Activated T-cell treated with anti-CD3 and anti-CD28 coated beads, Interleukin-2, amount 50 U/mL, for 24 hours (primary cell): ENCODE results near the gene PLRG1.

Experiments used
- DNase-seq: peaks from one replicate; pipeline ENCODE4 v3.0.0-alpha.2; 2020
- H3K27ac Mint-ChIP-seq: 2 replicates; pipeline ENCODE4 v1.8.0; 2020; ENCODE audit warnings: mild to moderate bottlenecking, mixed read lengths
- H3K27me3 Mint-ChIP-seq: 2 replicates; pipeline ENCODE4 v1.8.0; 2020; ENCODE audit warnings: mixed read lengths
- H3K36me3 Mint-ChIP-seq: 2 replicates; pipeline ENCODE4 v1.8.0; 2020; ENCODE audit warnings: low read depth, mixed read lengths
- H3K4me1 Mint-ChIP-seq: 2 replicates; pipeline ENCODE4 v1.8.0; 2020; ENCODE audit warnings: low read depth, mixed read lengths
- H3K4me3 Mint-ChIP-seq: 2 replicates; pipeline ENCODE4 v1.8.0; 2020; ENCODE audit warnings: mild to moderate bottlenecking, moderate library complexity, mixed read lengths
- H3K9me3 Mint-ChIP-seq: 2 replicates; pipeline ENCODE4 v1.8.0; 2020; ENCODE audit warnings: mixed read lengths

The PLRG1 gene

GRCh38 chr4:154560824-154561231, 10.6 kb upstream of the PLRG1 start:
- no peak overlapping the region for H3K27ac Mint-ChIP-seq
- no peak for DNase-seq

DNA sequence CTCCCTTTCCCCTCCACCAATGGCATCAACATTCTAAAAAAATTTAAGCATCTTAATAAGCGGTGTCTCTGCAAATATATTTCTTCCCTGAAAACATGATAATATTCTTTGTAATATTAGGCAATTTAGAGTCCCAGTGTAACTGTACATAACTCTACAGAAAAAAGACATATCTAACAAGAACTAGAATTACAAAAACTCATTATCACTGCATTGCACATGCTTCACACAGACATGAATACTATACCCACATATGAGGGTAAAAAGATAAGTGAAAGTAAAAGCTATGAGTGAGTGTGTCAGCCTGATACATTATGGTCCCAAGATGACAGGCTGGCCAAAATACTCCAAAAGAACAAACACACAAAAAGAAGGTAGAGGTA, 10.2 kb upstream of the PLRG1 start:
- Mint-ChIP-seq H3K9me3 (no peaks in the 10 kb centered on the region), H3K27me3 (peaks cover 10% of the 10 kb centered on the region), H3K4me1 (no peaks in the 10 kb centered on the region), H3K4me3 (no peak overlapping the region), H3K36me3 (no peaks in the 10 kb centered on the region), H3K27ac (no peak overlapping the region)
- no peak for DNase-seq

More at GRCh38 chr4:154560824-154561231, 10.6 kb upstream of the PLRG1 start:
- H3K36me3 Mint-ChIP-seq, result no peaks in the 10 kb centered on the region
- no peaks in the 10 kb centered on the region for H3K4me1 Mint-ChIP-seq
- no peaks in the 10 kb centered on the region for H3K9me3 Mint-ChIP-seq
- peaks cover 10% of the 10 kb centered on the region for H3K27me3 Mint-ChIP-seq
- H3K4me3 Mint-ChIP-seq, result no peak overlapping the region

GRCh38 chr4:154559494-154560418, 9.6 kb upstream of the PLRG1 start:
- H3K9me3 Mint-ChIP-seq, result no peaks in the 10 kb centered on the region
- no peaks in the 10 kb centered on the region for H3K4me1 Mint-ChIP-seq
- H3K27me3 Mint-ChIP-seq, result peaks cover 10% of the 10 kb centered on the region
- no peak for DNase-seq
- no peak overlapping the region for H3K4me3 Mint-ChIP-seq
- no peaks in the 10 kb centered on the region for H3K36me3 Mint-ChIP-seq
- H3K27ac Mint-ChIP-seq, result no peak overlapping the region

DNA sequence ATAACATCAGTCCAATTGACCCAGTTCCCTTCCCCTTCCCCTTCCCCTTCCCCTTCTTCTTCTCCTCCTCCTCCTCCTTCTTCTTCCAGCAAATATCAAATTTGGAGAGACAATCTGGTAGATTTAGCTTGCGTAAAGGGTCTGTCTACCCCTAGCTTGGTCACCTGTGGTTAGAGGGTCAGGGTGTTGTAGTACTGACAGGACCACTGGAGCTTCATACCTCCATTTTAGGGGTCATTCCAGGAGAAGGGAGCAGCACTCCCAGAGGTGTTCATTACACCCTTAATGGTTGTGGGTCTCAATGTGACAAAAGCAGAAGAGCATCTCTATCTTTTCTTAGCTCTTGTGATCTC, 8.9 kb upstream of the PLRG1 start:
- Mint-ChIP-seq H3K27ac (no peak overlapping the region), H3K9me3 (no peaks in the 10 kb centered on the region), H3K4me3 (no peak overlapping the region), H3K36me3 (no peaks in the 10 kb centered on the region), H3K4me1 (no peaks in the 10 kb centered on the region), H3K27me3 (peaks cover 10% of the 10 kb centered on the region)
- no peak for DNase-seq

GRCh38 chr4:154551872-154552686, 1.9 kb upstream of the PLRG1 start:
- H3K4me1 Mint-ChIP-seq, result peaks cover 23% of the 10 kb centered on the region
- H3K4me3 Mint-ChIP-seq, result no peak overlapping the region
- no peaks in the 10 kb centered on the region for H3K27me3 Mint-ChIP-seq
- no peaks in the 10 kb centered on the region for H3K9me3 Mint-ChIP-seq
- no peak overlapping the region for H3K27ac Mint-ChIP-seq
- peak; percentile 75 for DNase-seq
- peaks cover 29% of the 10 kb centered on the region for H3K36me3 Mint-ChIP-seq

GRCh38 chr4:154545689-154546088, 4.5 kb downstream of the PLRG1 start:
- H3K9me3 Mint-ChIP-seq, result no peaks in the 10 kb centered on the region

GRCh38 chr4:154542271-154542879, 7.8 kb downstream of the PLRG1 start:
- Mint-ChIP-seq H3K4me1 (peaks cover 4% of the 10 kb centered on the region), H3K27ac (peak overlapping the region; percentile 16), H3K27me3 (no peaks in the 10 kb centered on the region), H3K9me3 (no peaks in the 10 kb centered on the region), H3K36me3 (peaks cover 92% of the 10 kb centered on the region), H3K4me3 (no peak overlapping the region)
- no peak for DNase-seq

More at GRCh38 chr4:154545689-154546088, 4.5 kb downstream of the PLRG1 start:
- no peak for DNase-seq
- peaks cover 87% of the 10 kb centered on the region for H3K36me3 Mint-ChIP-seq
- no peaks in the 10 kb centered on the region for H3K27me3 Mint-ChIP-seq
- H3K4me1 Mint-ChIP-seq, result peaks cover 18% of the 10 kb centered on the region
- no peak overlapping the region for H3K4me3 Mint-ChIP-seq
- no peak overlapping the region for H3K27ac Mint-ChIP-seq

DNA sequence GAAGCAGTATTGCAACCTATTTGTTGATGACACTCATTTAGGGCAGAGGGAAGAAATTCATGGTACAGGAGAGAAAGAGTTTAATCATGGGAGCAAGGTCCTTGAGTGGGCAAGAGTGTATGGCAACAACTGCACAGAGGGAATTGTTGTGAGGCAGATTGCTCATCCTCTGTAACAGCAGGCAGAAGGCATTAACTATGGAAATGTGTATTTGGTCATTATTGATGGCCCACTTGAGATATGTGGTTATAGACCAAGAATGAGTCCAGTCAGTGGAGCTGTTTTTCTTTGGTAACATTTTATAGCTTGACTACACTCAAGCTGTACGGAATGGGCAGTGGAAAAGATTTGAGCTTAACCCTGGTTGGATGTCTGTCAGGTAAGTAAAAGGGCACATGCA, 15.9 kb downstream of the PLRG1 start:
- DNase-seq, result no peak
- H3K9me3 Mint-ChIP-seq, result no peaks in the 10 kb centered on the region
- H3K4me3 Mint-ChIP-seq, result no peak overlapping the region
- no peak overlapping the region for H3K27ac Mint-ChIP-seq
- peaks cover 42% of the 10 kb centered on the region for H3K36me3 Mint-ChIP-seq
- no peaks in the 10 kb centered on the region for H3K4me1 Mint-ChIP-seq
- no peaks in the 10 kb centered on the region for H3K27me3 Mint-ChIP-seq

DNA sequence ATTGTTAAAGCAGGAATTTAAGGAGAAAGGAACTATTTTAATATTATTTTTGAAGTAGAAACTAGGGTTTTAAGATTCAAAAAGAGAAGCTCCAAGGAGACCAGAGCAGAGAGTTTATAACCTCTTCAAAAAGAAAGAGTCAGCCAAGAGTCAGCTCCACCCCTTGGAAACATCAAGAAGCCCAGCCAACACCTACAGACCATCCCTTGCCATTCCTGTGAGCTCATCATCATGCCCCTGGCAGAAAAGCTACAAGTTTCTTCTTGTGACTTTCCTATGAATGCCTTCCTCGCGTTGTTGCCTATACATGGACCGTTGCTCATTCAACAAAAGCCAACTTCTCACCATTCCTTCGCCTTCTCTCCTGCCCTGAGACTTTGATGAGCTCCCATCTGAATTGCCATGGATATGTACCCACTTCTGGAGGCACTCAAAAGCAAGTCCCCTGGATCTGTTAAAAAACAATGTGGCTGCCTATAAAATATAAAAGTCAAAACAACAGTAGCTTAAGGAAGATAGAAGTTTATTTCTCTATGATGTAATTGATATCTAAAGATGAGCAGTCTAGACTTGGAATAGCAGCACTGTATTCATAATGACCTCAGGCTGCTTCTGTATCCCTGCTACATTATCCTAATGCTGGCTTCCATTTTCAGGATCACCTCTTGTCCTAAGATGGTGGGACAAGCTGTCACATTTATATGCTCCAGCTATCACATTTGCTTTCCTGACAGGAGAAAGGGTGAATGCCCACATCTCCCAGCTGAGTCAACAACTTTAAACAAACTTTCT, 20.3 kb downstream of the PLRG1 start:
- Mint-ChIP-seq H3K4me1 (no peaks in the 10 kb centered on the region), H3K4me3 (no peak overlapping the region), H3K27me3 (peaks cover 16% of the 10 kb centered on the region), H3K36me3 (peaks cover 3% of the 10 kb centered on the region), H3K9me3 (no peaks in the 10 kb centered on the region), H3K27ac (no peak overlapping the region)
- DNase-seq, result no peak

DNA sequence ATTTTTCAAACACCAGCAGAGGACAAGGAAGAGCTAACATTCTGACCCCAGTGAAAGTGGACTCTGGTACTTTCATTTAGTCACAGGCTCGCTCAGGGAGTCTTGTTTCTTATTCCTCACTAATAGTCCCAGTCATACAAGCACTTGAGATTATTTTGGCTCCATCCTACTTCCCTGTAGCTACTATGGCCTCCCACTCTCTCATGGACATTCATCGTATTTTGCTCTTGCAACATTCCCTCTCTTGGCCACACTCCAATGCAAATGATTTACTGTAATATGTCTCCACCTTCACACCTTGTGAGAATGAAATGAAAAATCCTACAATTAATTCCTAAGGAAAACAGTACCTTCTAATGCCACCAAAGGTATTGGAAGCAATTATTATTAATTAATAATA, 21.3 kb downstream of the PLRG1 start:
- Mint-ChIP-seq H3K27ac (no peak overlapping the region), H3K4me1 (no peaks in the 10 kb centered on the region), H3K9me3 (no peaks in the 10 kb centered on the region), H3K27me3 (peaks cover 26% of the 10 kb centered on the region), H3K36me3 (no peaks in the 10 kb centered on the region), H3K4me3 (no peak overlapping the region)
- DNase-seq, result no peak

- H3K36me3 Mint-ChIP-seq, result no peaks in the 10 kb centered on the region
- peaks cover 34% of the 10 kb centered on the region for H3K27me3 Mint-ChIP-seq
- H3K4me3 Mint-ChIP-seq, result no peak overlapping the region
- H3K9me3 Mint-ChIP-seq, result no peaks in the 10 kb centered on the region
- H3K4me1 Mint-ChIP-seq, result no peaks in the 10 kb centered on the region
- no peak for DNase-seq
- no peak overlapping the region for H3K27ac Mint-ChIP-seq
These were observed 22.9 kb downstream of the PLRG1 start for GRCh38 chr4:154527308-154527707.

DNA sequence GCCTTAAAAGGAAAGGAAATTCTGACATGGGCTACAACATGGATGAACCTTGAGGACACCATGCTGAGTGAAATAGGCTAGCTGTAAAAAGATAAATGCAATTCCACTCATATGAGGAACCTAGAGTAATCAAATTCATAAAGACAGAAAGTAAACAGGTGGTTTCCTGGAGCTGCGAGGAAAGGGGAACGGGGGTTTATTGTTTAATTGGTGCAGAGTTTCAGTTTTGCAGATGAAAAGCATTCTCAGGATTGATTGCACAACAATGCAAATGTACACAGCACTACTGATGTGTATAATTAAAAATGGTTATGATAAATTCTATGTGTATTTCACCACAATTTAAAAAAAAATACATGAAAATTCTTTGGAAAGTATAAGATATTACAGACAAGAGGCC, 24.0 kb downstream of the PLRG1 start:
- no peaks in the 10 kb centered on the region for H3K36me3 Mint-ChIP-seq
- H3K27ac Mint-ChIP-seq, result no peak overlapping the region
- H3K27me3 Mint-ChIP-seq, result peaks cover 40% of the 10 kb centered on the region
- no peak overlapping the region for H3K4me3 Mint-ChIP-seq
- no peaks in the 10 kb centered on the region for H3K4me1 Mint-ChIP-seq
- H3K9me3 Mint-ChIP-seq, result no peaks in the 10 kb centered on the region
- DNase-seq, result no peak

DNA sequence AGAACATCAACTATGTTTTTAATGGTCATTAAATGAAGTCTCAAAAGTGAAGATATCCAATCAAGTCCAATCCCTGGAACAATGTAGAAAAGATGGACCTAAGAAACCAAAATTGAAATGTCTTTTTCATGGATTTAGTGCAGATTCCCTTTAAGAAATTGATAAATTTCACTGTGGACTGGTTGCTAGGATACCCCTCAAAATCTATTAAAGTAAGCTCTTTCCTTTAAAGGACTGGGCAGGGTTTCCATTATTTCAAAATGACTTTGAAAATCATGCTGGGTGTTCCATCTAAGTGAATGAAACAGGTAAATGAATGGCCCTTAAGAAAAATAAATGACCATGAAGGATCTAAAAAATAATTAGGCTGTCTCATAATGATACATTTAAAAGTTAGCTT, 28.6 kb downstream of the PLRG1 start:
- DNase-seq, result no peak
- Mint-ChIP-seq H3K9me3 (no peaks in the 10 kb centered on the region), H3K36me3 (no peaks in the 10 kb centered on the region), H3K4me1 (no peaks in the 10 kb centered on the region), H3K27ac (no peak overlapping the region), H3K27me3 (peaks cover 55% of the 10 kb centered on the region), H3K4me3 (no peak overlapping the region)

DNA sequence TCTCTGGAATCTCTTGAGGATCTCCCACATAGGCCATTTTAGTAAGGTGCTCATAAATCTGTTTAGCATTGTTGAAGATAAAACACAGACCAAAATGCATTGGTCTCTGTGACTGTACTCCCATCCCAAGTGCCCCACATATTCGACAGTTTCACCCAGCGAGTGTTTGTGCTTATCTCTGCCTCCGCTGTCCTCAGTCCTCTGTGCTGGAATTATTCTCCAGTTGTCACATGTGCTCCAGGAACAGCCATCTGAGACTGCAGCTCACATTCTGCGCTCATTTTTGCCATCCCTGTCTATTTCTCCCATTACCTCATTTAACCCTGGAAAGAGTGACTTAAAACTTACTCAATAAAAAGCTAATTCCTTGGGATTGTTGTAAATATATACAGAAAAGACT, 31.0 kb downstream of the PLRG1 start:
- Mint-ChIP-seq H3K4me1 (no peaks in the 10 kb centered on the region), H3K4me3 (no peak overlapping the region)

More for the DNA sequence above, 31.0 kb downstream of the PLRG1 start:
- Mint-ChIP-seq H3K27me3 (peaks cover 52% of the 10 kb centered on the region), H3K36me3 (no peaks in the 10 kb centered on the region), H3K9me3 (no peaks in the 10 kb centered on the region), H3K27ac (no peak overlapping the region)
- no peak for DNase-seq
